ENCODE measurements around the gene ZNF580.

The ZNF580 gene

GRCh38 chr19:55683449-55684261 is 42.9 kb downstream of the ZNF580 start:
- Mint-ChIP-seq H3K9me3 (no peaks in the 10 kb centered on the region), H3K36me3 (ENCODE audit: low read depth) (peaks cover 15% of the 10 kb centered on the region), H3K4me1 (ENCODE audit: low read depth) (peaks cover 8% of the 10 kb centered on the region), H3K27ac (no peak overlapping the region), H3K4me3 (no peak overlapping the region), H3K27me3 (ENCODE audit: low read depth) (no peaks in the 10 kb centered on the region)
- DNase-seq (ENCODE audit: low spot score) = no peak

- Mint-ChIP-seq H3K36me3 (ENCODE audit: low read depth) (peaks cover 15% of the 10 kb centered on the region), H3K9me3 (no peaks in the 10 kb centered on the region), H3K27ac (no peak overlapping the region), H3K27me3 (ENCODE audit: low read depth) (no peaks in the 10 kb centered on the region), H3K4me3 (no peak overlapping the region), H3K4me1 (ENCODE audit: low read depth) (no peaks in the 10 kb centered on the region)
- no peak for DNase-seq (ENCODE audit: low spot score)
Observed at GRCh38 chr19:55684946-55685681, 44.3 kb downstream of the ZNF580 start.

GRCh38 chr19:55685776-55686175 is 45.0 kb downstream of the ZNF580 start:
- H3K4me1 Mint-ChIP-seq (ENCODE audit: low read depth) = no peaks in the 10 kb centered on the region
- no peak overlapping the region for H3K4me3 Mint-ChIP-seq
- no peak for DNase-seq (ENCODE audit: low spot score)
- H3K27ac Mint-ChIP-seq = no peak overlapping the region
- no peaks in the 10 kb centered on the region for H3K27me3 Mint-ChIP-seq (ENCODE audit: low read depth)
- no peaks in the 10 kb centered on the region for H3K9me3 Mint-ChIP-seq
- H3K36me3 Mint-ChIP-seq (ENCODE audit: low read depth) = peaks cover 13% of the 10 kb centered on the region

- no peak for DNase-seq (ENCODE audit: low spot score)
- Mint-ChIP-seq H3K4me1 (ENCODE audit: low read depth) (no peaks in the 10 kb centered on the region), H3K27ac (no peak overlapping the region), H3K9me3 (no peaks in the 10 kb centered on the region), H3K4me3 (no peak overlapping the region), H3K36me3 (ENCODE audit: low read depth) (peaks cover 13% of the 10 kb centered on the region), H3K27me3 (ENCODE audit: low read depth) (no peaks in the 10 kb centered on the region)
Observed at GRCh38 chr19:55686311-55687050, 45.7 kb downstream of the ZNF580 start.

- H3K4me1 Mint-ChIP-seq (ENCODE audit: low read depth) = no peaks in the 10 kb centered on the region
- no peak overlapping the region for H3K27ac Mint-ChIP-seq
Observed at GRCh38 chr19:55687281-55688201, 46.7 kb downstream of the ZNF580 start.

DNA sequence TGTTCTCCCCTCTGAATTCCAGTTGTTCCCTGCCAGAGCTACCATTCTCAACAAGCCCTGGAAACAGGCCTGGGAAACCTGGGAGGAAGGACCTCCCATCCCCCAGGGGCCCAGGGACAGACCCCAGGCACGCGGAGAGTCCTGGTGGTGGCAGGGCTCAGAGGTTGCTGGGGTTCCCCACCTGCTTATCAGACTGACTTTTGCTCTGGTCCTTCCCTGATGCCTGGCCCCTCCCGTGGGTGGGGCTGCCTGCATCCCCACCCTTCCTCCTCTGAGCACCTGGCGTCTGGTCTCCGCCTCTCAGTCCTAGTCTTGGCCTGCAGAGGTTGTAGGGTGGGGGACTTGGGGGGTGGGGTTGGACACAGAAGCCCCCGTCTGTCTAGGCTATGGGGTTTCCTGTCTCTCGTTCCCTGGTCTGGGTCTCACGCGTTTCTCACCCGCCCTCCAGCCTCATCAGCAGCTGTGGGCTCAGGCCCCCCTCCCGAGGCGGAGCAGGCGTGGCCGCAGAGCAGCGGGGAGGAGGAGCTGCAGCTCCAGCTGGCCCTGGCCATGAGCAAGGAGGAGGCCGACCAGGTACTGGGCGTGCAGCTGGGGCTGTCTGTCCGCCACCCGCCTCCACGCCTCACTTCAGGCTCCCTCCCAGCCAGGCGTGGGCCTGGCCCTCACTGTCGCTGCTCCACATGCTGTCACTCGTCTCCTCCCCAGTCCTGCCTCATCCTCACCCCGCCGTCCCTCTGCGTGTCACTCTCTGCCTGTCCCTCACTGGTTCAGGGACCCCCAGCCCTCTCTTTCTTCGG is 47.8 kb downstream of the ZNF580 start:
- H3K36me3 Mint-ChIP-seq (ENCODE audit: low read depth) = peaks cover 15% of the 10 kb centered on the region
- H3K27me3 Mint-ChIP-seq (ENCODE audit: low read depth) = no peaks in the 10 kb centered on the region
- no peaks in the 10 kb centered on the region for H3K4me1 Mint-ChIP-seq (ENCODE audit: low read depth)
- H3K4me3 Mint-ChIP-seq = no peak overlapping the region
- H3K9me3 Mint-ChIP-seq = no peaks in the 10 kb centered on the region
- DNase-seq (ENCODE audit: low spot score) = no peak
- H3K27ac Mint-ChIP-seq = no peak overlapping the region

More at GRCh38 chr19:55687281-55688201, 46.7 kb downstream of the ZNF580 start:
- no peaks in the 10 kb centered on the region for H3K9me3 Mint-ChIP-seq
- no peak overlapping the region for H3K4me3 Mint-ChIP-seq
- H3K27me3 Mint-ChIP-seq (ENCODE audit: low read depth) = no peaks in the 10 kb centered on the region
- no peak for DNase-seq (ENCODE audit: low spot score)
- H3K36me3 Mint-ChIP-seq (ENCODE audit: low read depth) = peaks cover 13% of the 10 kb centered on the region

- H3K27ac Mint-ChIP-seq = no peak overlapping the region
- no peaks in the 10 kb centered on the region for H3K27me3 Mint-ChIP-seq (ENCODE audit: low read depth)
- DNase-seq (ENCODE audit: low spot score) = no peak
- no peaks in the 10 kb centered on the region for H3K4me1 Mint-ChIP-seq (ENCODE audit: low read depth)
- no peak overlapping the region for H3K4me3 Mint-ChIP-seq
- H3K36me3 Mint-ChIP-seq (ENCODE audit: low read depth) = peaks cover 13% of the 10 kb centered on the region
- H3K9me3 Mint-ChIP-seq = no peaks in the 10 kb centered on the region
Observed at GRCh38 chr19:55689411-55690108, 48.8 kb downstream of the ZNF580 start.

GRCh38 chr19:55690109-55690768 is 49.4 kb downstream of the ZNF580 start:
- H3K4me3 Mint-ChIP-seq = no peak overlapping the region
- no peaks in the 10 kb centered on the region for H3K27me3 Mint-ChIP-seq (ENCODE audit: low read depth)
- H3K4me1 Mint-ChIP-seq (ENCODE audit: low read depth) = no peaks in the 10 kb centered on the region
- no peaks in the 10 kb centered on the region for H3K9me3 Mint-ChIP-seq
- no peak overlapping the region for H3K27ac Mint-ChIP-seq
- peaks cover 13% of the 10 kb centered on the region for H3K36me3 Mint-ChIP-seq (ENCODE audit: low read depth)
- DNase-seq (ENCODE audit: low spot score) = no peak

GRCh38 chr19:55690769-55691545 is 50.2 kb downstream of the ZNF580 start:
- Mint-ChIP-seq H3K27me3 (ENCODE audit: low read depth) (no peaks in the 10 kb centered on the region), H3K27ac (no peak overlapping the region), H3K4me1 (ENCODE audit: low read depth) (no peaks in the 10 kb centered on the region), H3K9me3 (no peaks in the 10 kb centered on the region), H3K4me3 (no peak overlapping the region), H3K36me3 (ENCODE audit: low read depth) (peaks cover 9% of the 10 kb centered on the region)
- DNase-seq (ENCODE audit: low spot score) = no peak

DNA sequence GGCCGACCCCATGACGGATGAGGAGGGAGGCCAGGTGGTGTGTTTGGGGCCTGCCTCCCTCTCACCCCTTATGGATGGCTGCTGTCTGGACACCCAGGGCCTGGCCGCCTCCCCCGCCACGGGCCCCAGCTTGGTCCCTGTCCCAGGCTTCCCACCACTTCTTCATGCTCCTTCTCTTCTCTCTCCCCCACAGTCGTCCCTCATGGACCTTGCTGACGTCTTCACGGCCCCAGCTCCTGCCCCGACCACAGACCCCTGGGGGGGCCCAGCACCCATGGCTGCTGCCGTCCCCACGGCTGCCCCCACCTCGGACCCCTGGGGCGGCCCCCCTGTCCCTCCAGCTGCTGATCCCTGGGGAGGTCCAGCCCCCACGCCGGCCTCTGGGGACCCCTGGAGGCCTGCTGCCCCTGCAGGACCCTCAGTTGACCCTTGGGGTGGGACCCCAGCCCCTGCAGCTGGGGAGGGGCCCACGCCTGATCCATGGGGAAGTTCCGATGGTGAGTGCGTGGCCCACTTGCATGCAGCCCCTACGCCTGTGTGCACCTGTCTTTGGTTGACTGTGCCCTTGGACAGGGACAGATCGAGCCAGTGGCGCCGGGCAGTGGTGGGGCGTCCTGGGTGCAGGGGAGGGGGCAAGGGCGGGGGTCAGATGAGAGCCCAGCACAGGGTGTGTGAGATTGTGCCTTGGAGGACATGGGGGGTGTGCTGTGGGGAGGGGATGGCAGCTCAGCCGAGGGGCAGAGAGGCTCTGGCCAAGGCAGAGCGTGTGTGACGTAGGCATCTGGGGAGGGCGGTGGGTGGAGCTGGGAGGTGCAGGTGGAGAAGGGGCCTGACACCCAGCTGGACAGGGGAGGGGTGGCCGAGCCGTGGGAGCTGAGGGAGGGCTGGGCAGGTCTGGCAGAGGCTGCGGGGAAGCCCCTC is 51.0 kb downstream of the ZNF580 start:
- peaks cover 10% of the 10 kb centered on the region for H3K36me3 Mint-ChIP-seq (ENCODE audit: low read depth)
- DNase-seq (ENCODE audit: low spot score) = no peak

GRCh38 chr19:55692681-55693081 is 51.9 kb downstream of the ZNF580 start:
- no peaks in the 10 kb centered on the region for H3K9me3 Mint-ChIP-seq
- H3K27me3 Mint-ChIP-seq (ENCODE audit: low read depth) = no peaks in the 10 kb centered on the region
- DNase-seq (ENCODE audit: low spot score) = no peak
- H3K36me3 Mint-ChIP-seq (ENCODE audit: low read depth) = peaks cover 15% of the 10 kb centered on the region
- H3K4me3 Mint-ChIP-seq = no peak overlapping the region
- H3K4me1 Mint-ChIP-seq (ENCODE audit: low read depth) = no peaks in the 10 kb centered on the region
- H3K27ac Mint-ChIP-seq = no peak overlapping the region

More for the DNA sequence above, 51.0 kb downstream of the ZNF580 start:
- Mint-ChIP-seq H3K9me3 (no peaks in the 10 kb centered on the region), H3K27ac (no peak overlapping the region), H3K27me3 (ENCODE audit: low read depth) (no peaks in the 10 kb centered on the region), H3K4me3 (no peak overlapping the region), H3K4me1 (ENCODE audit: low read depth) (no peaks in the 10 kb centered on the region)
